Fibroblast of peridontal ligament (primary cell): Measurements from ENCODE around the gene C5orf34.
A peak's percentile ranks its signal among the peaks of the same experiment; 100 is the strongest.
"Not testable (repeated sequence)": the region's sequence is repeated elsewhere in the genome, so short reads cannot be mapped to it uniquely, and the experiment has no call there.

Experiments used
- DNase-seq: peaks from one replicate; pipeline ENCODE4 v3.0.0-alpha.2; 2010; ENCODE audit errors: extremely low read depth

The C5orf34 gene

DNA sequence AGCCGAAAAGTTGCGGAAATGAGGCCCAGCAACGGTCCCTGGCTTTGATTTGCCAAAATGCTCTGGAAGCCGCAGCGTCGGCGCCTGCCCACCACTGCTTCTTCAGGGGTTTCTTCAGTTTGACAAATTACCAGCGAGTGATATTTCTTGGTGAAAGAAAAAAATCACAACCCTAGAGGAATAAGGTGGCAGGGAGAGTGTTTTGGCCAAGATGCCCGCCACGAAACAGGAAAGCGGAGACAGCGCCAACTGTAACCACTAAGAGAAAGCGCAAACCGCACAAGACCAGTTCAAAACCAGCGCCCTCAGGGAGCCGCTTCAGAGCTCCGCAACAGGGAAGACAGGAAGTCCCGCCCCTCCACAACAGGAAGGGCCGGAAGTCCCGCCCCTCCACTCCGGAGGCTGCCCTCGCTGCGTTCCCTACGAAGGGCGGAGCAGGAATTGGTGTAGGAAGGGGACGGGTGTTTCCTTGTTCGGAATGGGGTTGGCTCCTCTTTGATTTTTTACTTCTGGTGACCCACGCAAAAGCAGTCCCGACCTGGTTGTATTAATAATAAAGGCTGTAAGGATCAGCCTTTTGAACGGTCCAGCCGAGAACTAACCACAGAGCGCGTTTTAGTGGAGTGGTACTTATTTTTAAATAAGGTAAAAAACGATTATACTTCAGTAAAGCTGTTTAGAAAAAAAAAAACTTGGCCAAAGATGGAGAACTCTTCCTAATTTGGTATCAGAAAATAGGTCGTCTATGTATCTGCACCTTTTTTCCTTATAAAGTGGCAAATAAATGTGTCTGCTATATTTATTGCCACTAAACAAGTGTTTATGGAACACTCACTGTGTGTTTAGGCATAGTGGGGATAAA lies at the start of gene C5orf34:
Gene C5orf34 (minus strand): TSS at position 333 of the 862 bp plus-strand sequence. CDS start 5,809 bp downstream, outside the sequence.
- DNase-seq, result peak; percentile 94

GRCh38 chr5:43564289-43564850 lies 49.4 kb upstream of the C5orf34 start:
- DNase-seq, result no peak

GRCh38 chr5:43563321-43563720 lies 48.4 kb upstream of the C5orf34 start:
- DNase-seq, result peak; percentile 42

GRCh38 chr5:43561356-43561755 lies 46.4 kb upstream of the C5orf34 start:
- peak; percentile 51 for DNase-seq

- DNase-seq, result peak; percentile 77
Measured at GRCh38 chr5:43560128-43560527, 45.2 kb upstream of the C5orf34 start.

DNA sequence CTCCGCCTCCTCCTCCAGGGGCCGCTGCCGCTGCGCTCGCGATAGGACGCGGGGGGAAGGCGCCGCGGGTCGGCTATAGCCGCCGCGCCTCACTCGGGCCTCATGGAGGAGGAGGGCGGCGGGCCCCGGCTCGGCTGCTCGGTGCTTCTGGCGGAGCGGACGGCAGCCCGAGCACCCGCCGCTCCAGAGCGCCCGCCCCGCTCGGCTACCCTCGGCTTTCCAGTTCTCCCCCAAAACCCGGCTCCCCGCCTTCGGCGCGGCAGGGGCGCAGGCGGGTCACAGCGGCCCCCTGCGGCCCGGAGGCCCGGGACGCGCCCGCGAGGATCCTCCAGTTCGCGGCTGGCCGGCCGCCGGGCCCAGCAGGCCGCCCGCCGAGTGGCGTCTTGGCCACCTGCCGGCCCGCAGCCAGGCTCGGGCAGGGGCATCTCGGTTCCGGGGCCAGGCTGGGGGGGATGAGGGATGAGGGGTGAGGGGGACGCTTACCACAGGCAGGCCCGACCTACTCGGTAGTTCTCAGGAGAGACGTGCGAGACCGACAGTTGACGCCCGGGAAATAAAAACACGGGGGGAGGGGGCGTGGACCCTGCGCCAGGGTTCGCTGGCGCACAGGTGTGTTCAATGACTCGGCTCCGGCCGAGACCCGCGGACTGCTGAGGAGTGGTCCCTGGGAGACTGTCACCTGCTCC lies 42.1 kb upstream of the C5orf34 start, which contains the start of gene PAIP1:
Gene PAIP1 (minus strand): TSS at position 221 of the 686 bp plus-strand sequence. CDS start 231 bp downstream, outside the sequence.
- DNase-seq, result peak; percentile 78

- DNase-seq, result not testable (repeated sequence)
Measured at GRCh38 chr5:43556607-43556856, 41.6 kb upstream of the C5orf34 start.

GRCh38 chr5:43555895-43556606 lies 41.1 kb upstream of the C5orf34 start:
- peak; percentile 30 for DNase-seq

DNA sequence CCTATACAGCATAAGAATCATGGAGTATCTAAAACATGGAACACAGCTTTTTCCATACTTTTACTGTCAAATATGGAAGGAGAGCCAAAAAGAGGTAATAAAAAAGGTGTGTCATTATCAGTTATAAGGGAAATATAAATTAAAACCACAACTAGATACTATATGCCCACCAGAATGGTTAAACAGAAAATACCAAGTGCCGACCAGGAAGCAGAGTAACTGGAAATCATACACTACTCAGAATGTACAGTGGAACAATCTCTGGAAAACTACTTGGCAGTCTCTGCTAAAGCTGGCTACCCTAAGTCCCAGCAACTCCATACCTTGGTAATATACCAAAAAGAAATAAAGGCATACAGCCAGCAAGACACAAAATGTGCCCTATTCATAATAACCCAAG lies 39.5 kb upstream of the C5orf34 start:
- DNase-seq, result no peak

DNA sequence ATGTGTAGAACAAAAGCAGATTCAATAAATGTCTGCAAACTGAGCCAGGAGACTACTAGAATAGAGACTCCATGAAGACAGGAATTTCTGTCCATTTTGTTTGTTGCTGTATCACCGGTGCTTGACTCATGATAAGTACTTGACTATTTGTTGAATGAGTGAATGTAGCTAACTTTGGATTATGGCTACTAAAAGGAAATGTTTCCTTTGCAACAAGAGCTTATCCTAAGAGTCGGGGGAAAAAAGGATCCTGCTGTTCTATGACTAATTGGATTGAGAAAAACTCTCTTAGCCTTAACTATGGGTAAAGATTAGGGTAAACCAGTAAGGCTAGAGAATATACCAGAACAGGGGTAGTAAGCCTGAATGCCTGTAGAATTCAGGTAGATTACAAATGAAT lies 38.4 kb upstream of the C5orf34 start:
- no peak for DNase-seq

DNA sequence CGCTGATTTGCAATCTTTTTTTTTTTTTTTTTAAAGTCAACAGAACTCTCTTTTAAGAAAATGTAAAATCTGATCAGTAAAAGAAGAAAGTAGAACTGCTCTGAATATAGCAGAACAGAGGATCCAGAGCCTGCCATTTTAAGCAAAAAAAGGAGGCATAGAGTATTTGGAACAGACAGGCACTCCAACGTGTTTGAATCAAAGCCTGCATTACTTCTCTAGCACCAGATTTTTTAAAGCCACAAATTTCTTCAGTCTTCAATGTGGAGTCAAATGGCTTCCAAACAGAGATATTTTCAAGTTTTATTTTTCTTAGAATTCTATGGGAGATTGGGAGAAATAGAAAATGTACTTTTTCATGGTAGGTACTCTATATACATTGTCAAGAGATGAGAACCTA lies 36.8 kb upstream of the C5orf34 start:
- DNase-seq, result no peak

- not testable (repeated sequence) for DNase-seq
Measured at GRCh38 chr5:43549272-43549671, 34.3 kb upstream of the C5orf34 start.

GRCh38 chr5:43548358-43548757 lies 33.4 kb upstream of the C5orf34 start:
- DNase-seq, result no peak

DNA sequence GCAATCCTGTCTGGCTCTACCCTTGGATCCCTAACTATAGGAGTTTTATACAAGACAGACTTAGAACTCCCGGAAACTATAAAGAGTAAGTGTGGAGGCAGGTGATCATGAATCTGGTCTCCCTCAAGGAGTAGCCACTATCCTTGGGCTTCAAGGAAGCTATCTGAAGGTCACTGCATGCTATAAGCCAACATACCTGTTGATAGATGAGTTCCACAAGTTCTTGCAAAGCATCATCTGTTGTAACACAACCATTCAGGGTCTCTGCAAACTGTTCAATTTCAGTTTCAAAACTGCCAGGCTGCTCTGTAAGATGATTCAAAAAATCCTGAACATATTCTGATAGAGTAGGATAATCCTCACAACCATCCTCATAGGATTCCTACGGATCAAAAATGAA lies 32.6 kb upstream of the C5orf34 start:
- DNase-seq, result no peak

- DNase-seq, result no peak
Measured at GRCh38 chr5:43543434-43543833, 28.5 kb upstream of the C5orf34 start.

DNA sequence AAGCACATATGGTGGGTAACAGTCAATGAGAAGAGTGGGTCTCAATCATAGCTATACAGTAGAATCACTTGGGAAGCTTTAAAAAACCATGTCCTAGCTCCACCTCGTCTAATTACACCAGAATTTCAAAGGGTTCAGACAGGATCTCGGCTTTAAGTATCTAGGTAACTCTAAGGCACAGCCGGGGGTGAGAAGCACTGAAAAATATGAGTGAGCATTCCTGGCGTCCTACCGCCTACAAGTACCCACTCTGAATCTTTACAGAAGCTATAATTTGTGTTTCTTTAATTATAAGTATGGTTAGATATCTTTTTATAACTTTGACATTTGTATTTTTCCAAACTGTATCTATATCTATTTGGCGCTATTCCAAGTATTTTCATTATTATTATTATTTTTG lies 25.8 kb upstream of the C5orf34 start:
- DNase-seq, result no peak

DNA sequence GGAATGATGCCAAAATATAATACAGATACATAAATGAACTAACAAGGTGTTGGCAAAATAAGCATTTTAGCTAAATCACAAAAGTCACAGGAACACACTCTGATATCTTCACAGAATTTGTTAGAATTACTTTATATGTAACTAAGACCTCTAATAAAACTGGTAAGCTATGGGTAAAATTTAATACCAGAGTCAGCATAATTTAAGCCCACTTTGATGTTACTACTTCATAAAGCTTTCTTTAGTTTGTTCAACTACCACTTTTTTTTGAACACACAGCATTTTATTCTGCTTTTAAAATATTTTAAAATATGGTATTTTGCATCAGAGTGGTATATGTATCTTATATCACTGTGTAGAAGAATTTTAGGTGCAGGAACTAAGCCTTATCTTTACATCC lies 22.0 kb upstream of the C5orf34 start:
- DNase-seq, result no peak

GRCh38 chr5:43533646-43534045 lies 18.7 kb upstream of the C5orf34 start:
- DNase-seq, result no peak

- no peak for DNase-seq
Measured at GRCh38 chr5:43530648-43531047, 15.7 kb upstream of the C5orf34 start.

DNA sequence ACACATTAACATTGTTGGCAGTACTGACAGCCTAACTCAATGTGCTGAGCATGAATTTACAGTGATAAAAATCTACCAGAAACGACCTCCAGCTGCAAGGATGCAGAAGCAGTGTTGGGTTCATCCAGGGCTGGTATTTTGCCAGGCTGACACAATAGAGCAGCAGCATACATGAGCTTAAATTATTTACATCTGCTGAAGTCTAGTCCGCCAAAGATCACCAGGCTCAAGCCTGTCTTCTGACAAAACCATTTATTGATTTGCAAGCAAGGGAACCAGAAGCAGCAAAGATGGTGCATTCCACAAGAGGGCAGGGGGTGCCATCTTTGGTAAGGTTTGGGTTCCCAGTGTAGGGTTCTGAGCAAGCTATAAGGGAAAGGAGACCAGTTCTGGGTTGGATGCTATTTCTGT lies 8.7 kb upstream of the C5orf34 start:
- peak; percentile 41 for DNase-seq

DNA sequence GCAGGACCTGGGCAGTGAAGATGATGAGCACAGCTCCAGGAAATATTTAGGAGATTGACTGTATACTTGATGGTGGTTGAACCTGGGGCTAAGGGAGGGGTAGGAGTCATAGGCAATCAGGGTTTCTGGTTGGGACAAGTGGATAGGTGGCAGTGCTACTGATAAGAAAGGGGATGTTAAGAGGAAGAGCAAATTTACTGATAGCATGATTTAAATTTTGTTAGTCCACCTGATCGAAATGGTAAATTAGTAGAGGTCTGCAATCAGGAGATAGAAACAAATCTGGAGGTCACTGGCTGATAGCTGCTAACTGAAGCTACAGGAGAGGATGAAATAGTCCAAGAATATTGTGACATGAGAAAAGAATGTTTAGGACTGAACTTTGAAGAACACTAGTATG lies 5.7 kb upstream of the C5orf34 start:
- no peak for DNase-seq

GRCh38 chr5:43515678-43516048 lies 715 bp upstream of the C5orf34 start:
- no peak for DNase-seq
